ENCODE data around the gene PPP4R2. TPM values are rescaled to one million over a fixed set of nuclear protein-coding genes. Genes with fewer than 3 reads are reported as not detected.

The PPP4R2 gene
- total RNA-seq, 4 donors from 2014 or later, result 39.9 to 49.6 (median 44.2) TPM

- H3K9me3 ChIP-seq, result no peaks in the 10 kb centered on the region
- TF ChIP-seq, protein P1, sequence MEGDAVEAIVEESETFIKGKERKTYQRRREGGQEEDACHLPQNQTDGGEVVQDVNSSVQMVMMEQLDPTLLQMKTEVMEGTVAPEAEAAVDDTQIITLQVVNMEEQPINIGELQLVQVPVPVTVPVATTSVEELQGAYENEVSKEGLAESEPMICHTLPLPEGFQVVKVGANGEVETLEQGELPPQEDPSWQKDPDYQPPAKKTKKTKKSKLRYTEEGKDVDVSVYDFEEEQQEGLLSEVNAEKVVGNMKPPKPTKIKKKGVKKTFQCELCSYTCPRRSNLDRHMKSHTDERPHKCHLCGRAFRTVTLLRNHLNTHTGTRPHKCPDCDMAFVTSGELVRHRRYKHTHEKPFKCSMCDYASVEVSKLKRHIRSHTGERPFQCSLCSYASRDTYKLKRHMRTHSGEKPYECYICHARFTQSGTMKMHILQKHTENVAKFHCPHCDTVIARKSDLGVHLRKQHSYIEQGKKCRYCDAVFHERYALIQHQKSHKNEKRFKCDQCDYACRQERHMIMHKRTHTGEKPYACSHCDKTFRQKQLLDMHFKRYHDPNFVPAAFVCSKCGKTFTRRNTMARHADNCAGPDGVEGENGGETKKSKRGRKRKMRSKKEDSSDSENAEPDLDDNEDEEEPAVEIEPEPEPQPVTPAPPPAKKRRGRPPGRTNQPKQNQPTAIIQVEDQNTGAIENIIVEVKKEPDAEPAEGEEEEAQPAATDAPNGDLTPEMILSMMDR (IDR thresholded peaks at IDR 0.05), result no peak
- no peak for TF ChIP-seq POLR2A (IDR thresholded peaks at IDR 0.05)
- H3K27ac ChIP-seq, result no peak overlapping the region
- H3K4me3 ChIP-seq, result no peak overlapping the region
- H3K27me3 ChIP-seq, result no peaks in the 10 kb centered on the region
- DNase-seq, result no peak
- H3K36me3 ChIP-seq, result no peaks in the 10 kb centered on the region
- peaks cover 0 to 7% (median 0%) of the 10 kb centered on the region in 4 donors for H3K4me1 ChIP-seq
Measured at GRCh38 chr3:73101881-73102280, 105.3 kb downstream of the PPP4R2 start.

- no peak for TF ChIP-seq POLR2A (IDR thresholded peaks at IDR 0.05)
- TF ChIP-seq, protein P1 (IDR thresholded peaks at IDR 0.05), result no peak
- Histone ChIP-seq H3K27me3 (no peaks in the 10 kb centered on the region), H3K27ac (no peak overlapping the region), H3K4me3 (no peak overlapping the region), H3K9me3 (no peaks in the 10 kb centered on the region), H3K36me3 (no peaks in the 10 kb centered on the region), H3K4me1 (no peaks in the 10 kb centered on the region)
- no peak for DNase-seq
Measured at GRCh38 chr3:73107215-73107614, 110.6 kb downstream of the PPP4R2 start.

DNA sequence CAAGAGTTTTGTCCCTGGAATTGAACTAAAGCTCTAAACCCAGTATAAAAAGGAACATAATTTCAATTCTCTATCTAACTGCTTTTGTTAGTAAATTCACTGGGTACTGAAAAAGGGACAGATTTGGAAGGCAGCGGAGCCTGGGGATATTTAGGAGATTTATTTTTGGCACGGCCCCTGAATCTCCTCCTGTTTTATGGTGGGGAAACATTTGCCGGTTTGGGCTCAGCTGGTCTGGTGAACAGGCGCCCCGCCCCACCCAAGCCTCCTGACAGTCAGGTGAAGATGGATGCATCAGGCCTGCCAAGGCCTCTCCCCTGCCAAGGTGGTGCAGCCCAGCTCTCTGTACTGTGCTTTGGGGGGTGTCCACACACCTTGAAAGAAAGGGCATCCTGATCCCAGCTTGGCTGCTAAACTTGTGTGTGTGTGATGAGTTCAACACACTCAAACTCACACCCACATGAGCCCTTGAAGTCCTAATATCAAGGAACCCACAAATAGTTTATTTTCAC, 111.1 kb downstream of the PPP4R2 start:
- H3K36me3 ChIP-seq, result no peaks in the 10 kb centered on the region

GRCh38 chr3:73108750-73109149, 112.1 kb downstream of the PPP4R2 start:
- no peak for TF ChIP-seq POLR2A (IDR thresholded peaks at IDR 0.05)
- TF ChIP-seq, protein P1 (IDR thresholded peaks at IDR 0.05), result no peak
- no peaks in the 10 kb centered on the region for H3K9me3 ChIP-seq
- no peaks in the 10 kb centered on the region for H3K36me3 ChIP-seq
- DNase-seq, result no peak
- H3K4me1 ChIP-seq, result no peaks in the 10 kb centered on the region
- no peaks in the 10 kb centered on the region for H3K27me3 ChIP-seq
- no peak overlapping the region for H3K4me3 ChIP-seq
- no peak overlapping the region for H3K27ac ChIP-seq

More for the DNA sequence above, 111.1 kb downstream of the PPP4R2 start:
- Histone ChIP-seq H3K4me3 (no peak overlapping the region), H3K27me3 (no peaks in the 10 kb centered on the region), H3K4me1 (no peaks in the 10 kb centered on the region), H3K27ac (no peak overlapping the region), H3K9me3 (no peaks in the 10 kb centered on the region)
- DNase-seq, result no peak
- TF ChIP-seq, protein P1 (IDR thresholded peaks at IDR 0.05), result no peak
- no peak for TF ChIP-seq POLR2A (IDR thresholded peaks at IDR 0.05)

DNA sequence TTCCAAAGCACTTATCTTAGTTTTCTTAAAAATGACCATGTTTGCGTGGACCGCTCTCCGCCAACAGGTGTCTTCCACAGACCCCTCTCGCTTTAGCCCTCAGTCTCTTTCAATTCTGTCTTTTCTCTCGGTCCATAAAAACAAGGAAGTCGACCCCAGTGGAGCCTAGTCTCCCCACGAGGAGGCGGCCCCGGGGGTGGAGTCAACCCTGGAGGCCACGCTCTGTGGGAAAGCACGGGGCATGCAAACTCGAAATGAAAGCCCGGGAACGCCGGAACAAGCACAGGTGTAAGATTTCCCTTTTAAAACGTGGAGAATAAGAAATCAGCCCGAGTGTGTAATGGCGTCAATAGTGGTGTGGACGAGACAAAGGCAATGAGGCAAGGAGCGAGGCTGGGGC, 113.9 kb downstream of the PPP4R2 start:
- H3K4me1 ChIP-seq, result no peaks in the 10 kb centered on the region
- no peaks in the 10 kb centered on the region for H3K36me3 ChIP-seq
- DNase-seq, result no peak
- TF ChIP-seq, protein P1 (IDR thresholded peaks at IDR 0.05), result no peak
- no peak for TF ChIP-seq POLR2A (IDR thresholded peaks at IDR 0.05)
- H3K9me3 ChIP-seq, result no peaks in the 10 kb centered on the region
- H3K27ac ChIP-seq, result no peak overlapping the region
- H3K27me3 ChIP-seq, result no peaks in the 10 kb centered on the region
- H3K4me3 ChIP-seq, result no peak overlapping the region

DNA sequence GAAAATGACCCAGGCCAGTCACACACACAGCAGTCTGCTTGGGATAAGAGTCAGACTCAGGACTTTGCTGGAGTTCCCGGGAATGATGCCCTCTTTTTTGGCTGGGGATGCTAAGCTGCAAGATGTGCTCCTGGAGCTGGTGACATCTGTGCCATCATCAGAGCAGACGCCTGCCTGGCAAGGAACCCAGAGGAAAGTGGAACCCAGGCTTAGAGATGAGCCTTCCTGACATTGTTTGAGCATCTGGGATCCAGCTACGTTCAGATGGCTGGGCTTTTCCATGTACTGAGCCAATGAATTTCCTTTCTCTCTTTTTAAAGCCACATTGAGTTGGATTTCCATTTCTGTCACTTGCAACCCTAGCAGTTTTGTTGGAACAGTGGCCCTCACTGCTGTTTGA, 118.1 kb downstream of the PPP4R2 start:
- TF ChIP-seq, protein P1 (IDR thresholded peaks at IDR 0.05), result no peak
- TF ChIP-seq POLR2A (IDR thresholded peaks at IDR 0.05), result no peak

More for the DNA sequence above, 118.1 kb downstream of the PPP4R2 start:
- H3K4me3 ChIP-seq, result no peak overlapping the region
- no peaks in the 10 kb centered on the region for H3K27me3 ChIP-seq
- DNase-seq, result no peak
- H3K4me1 ChIP-seq, result no peaks in the 10 kb centered on the region
- H3K9me3 ChIP-seq, result no peaks in the 10 kb centered on the region
- no peaks in the 10 kb centered on the region for H3K36me3 ChIP-seq
- H3K27ac ChIP-seq, result no peak overlapping the region
